Measurements from ENCODE around the gene ASB13.

ASB13 gene

GRCh38 chr10:5645944-5646617 is 20.3 kb downstream of the ASB13 start:
- no peak for DNase-seq

GRCh38 chr10:5645375-5645774 is 21.0 kb downstream of the ASB13 start:
- no peak for DNase-seq

- no peak for DNase-seq
Observed at GRCh38 chr10:5644930-5645329, 21.5 kb downstream of the ASB13 start.

- no peak for DNase-seq
Observed at GRCh38 chr10:5643346-5644067, 22.9 kb downstream of the ASB13 start.

- DNase-seq = no peak
Observed at GRCh38 chr10:5641501-5641900, 24.9 kb downstream of the ASB13 start.

- DNase-seq = no peak
Observed at GRCh38 chr10:5640501-5640900, 25.9 kb downstream of the ASB13 start.

GRCh38 chr10:5640036-5640435 is 26.4 kb downstream of the ASB13 start:
- no peak for DNase-seq

- no peak for DNase-seq
Observed at GRCh38 chr10:5639066-5639465, 27.3 kb downstream of the ASB13 start.

- DNase-seq = no peak
Observed at GRCh38 chr10:5638494-5638893, 27.9 kb downstream of the ASB13 start.

GRCh38 chr10:5634918-5635317 is 31.5 kb downstream of the ASB13 start:
- DNase-seq = no peak

- no peak for DNase-seq
Observed at GRCh38 chr10:5633166-5633749, 33.1 kb downstream of the ASB13 start.

- DNase-seq = no peak
Observed at GRCh38 chr10:5632446-5632845, 33.9 kb downstream of the ASB13 start.

- no peak for DNase-seq
Observed at GRCh38 chr10:5631936-5632335, 34.5 kb downstream of the ASB13 start.

GRCh38 chr10:5630112-5630436 is 36.3 kb downstream of the ASB13 start:
- DNase-seq = no peak

GRCh38 chr10:5629303-5630111 is 36.9 kb downstream of the ASB13 start:
- no peak for DNase-seq

- DNase-seq = no peak
Observed at GRCh38 chr10:5628451-5629302, 37.7 kb downstream of the ASB13 start.

GRCh38 chr10:5627486-5628044 is 38.8 kb downstream of the ASB13 start:
- no peak for DNase-seq

GRCh38 chr10:5625992-5626777 is 40.2 kb downstream of the ASB13 start:
- DNase-seq = no peak

- DNase-seq = no peak
Observed at GRCh38 chr10:5624701-5625100, 41.7 kb downstream of the ASB13 start.

GRCh38 chr10:5623081-5623748 is 43.2 kb downstream of the ASB13 start:
- no peak for DNase-seq
